Neural progenitor cell (in vitro differentiated cells): ENCODE results near the gene C14orf132. TPM values are rescaled to one million over a fixed set of nuclear protein-coding genes. Genes with fewer than 3 reads are reported as not detected.

Experiments
- DNase-seq: peaks from one replicate; pipeline ENCODE4 v3.0.0-alpha.2; 2016; ENCODE audit warnings: low spot score
- H2AFZ ChIP-seq: fragments of 200-600 bp; sonication (generic); replicated peaks from 2 replicates; pipeline ENCODE4 v1.6.1; 2016; ENCODE audit warnings: antibody characterized with exemption
- H3F3A ChIP-seq: fragments of 200-600 bp; sonication (generic); 2 replicates; pipeline ENCODE4 v1.6.1; 2016; ENCODE audit warnings: antibody characterized with exemption, low read depth
- H3K27ac ChIP-seq: fragments of 200-600 bp; sonication (generic); 2 replicates; pipeline ENCODE4 v1.5.1; 2016; ENCODE audit warnings: mild to moderate bottlenecking
- H3K27me3 ChIP-seq: fragments of 200-600 bp; sonication (generic); 2 replicates; pipeline ENCODE4 v1.6.1; 2016; ENCODE audit warnings: mild to moderate bottlenecking, moderate library complexity
- H3K36me3 ChIP-seq: fragments of 200-600 bp; sonication (generic); 2 replicates; pipeline ENCODE4 v1.5.1; 2016
- H3K4me1 ChIP-seq: fragments of 200-600 bp; sonication (generic); 2 replicates; pipeline ENCODE4 v1.6.1; 2016; ENCODE audit warnings: mixed run types
- H3K4me2 ChIP-seq: fragments of 200-600 bp; sonication (generic); 2 replicates; pipeline ENCODE4 v1.6.1; 2016
- H3K4me3 ChIP-seq: fragments of 200-600 bp; sonication (generic); 2 replicates; pipeline ENCODE4 v1.5.1; 2016
- H3K79me2 ChIP-seq: fragments of 200-600 bp; sonication (generic); 2 replicates; pipeline ENCODE4 v1.6.1; 2016; ENCODE audit warnings: low read depth
- H3K9ac ChIP-seq: fragments of 200-600 bp; sonication (generic); 2 replicates; pipeline ENCODE4 v1.6.1; 2016
- H3K9me3 ChIP-seq: fragments of 200-600 bp; sonication (generic); 2 replicates; pipeline ENCODE4 v1.5.1; 2016; ENCODE audit warnings: low read depth
- H4K20me1 ChIP-seq: fragments of 200-600 bp; sonication (generic); 2 replicates; pipeline ENCODE4 v1.6.1; 2016; ENCODE audit warnings: low read depth
- H3K27ac Mint-ChIP-seq: 3 replicates; pipeline ENCODE4 v1.8.0; 2021; ENCODE audit warnings: mixed read lengths
- H3K27me3 Mint-ChIP-seq: 2 replicates; pipeline ENCODE4 v1.8.0; 2022; ENCODE audit warnings: low read depth, mild to moderate bottlenecking, inconsistent platforms, moderate library complexity, mixed read lengths; ENCODE audit not compliant: insufficient read depth
- H3K36me3 Mint-ChIP-seq: 3 replicates; pipeline ENCODE4 v1.8.0; 2021; ENCODE audit warnings: mixed read lengths
- H3K4me1 Mint-ChIP-seq: 3 replicates; pipeline ENCODE4 v1.8.0; 2021; ENCODE audit warnings: mixed read lengths
- H3K4me3 Mint-ChIP-seq: 3 replicates; pipeline ENCODE4 v1.8.0; 2021; ENCODE audit warnings: mild to moderate bottlenecking, moderate library complexity, mixed read lengths
- H3K9me3 Mint-ChIP-seq: 3 replicates; pipeline ENCODE4 v1.8.0; 2020; ENCODE audit warnings: mixed read lengths
- CTCF ChIP-seq: fragments of 200-600 bp; sonication (generic); IDR thresholded peaks from 2 replicates; pipeline ENCODE4 v1.5.1; 2017; ENCODE audit warnings: antibody characterized with exemption, mild to moderate bottlenecking
- EZH2 ChIP-seq: fragments of 200-600 bp; sonication (generic); IDR thresholded peaks from 2 replicates; pipeline ENCODE4 v1.6.1; 2017; ENCODE audit warnings: antibody characterized with exemption, mild to moderate bottlenecking, moderate library complexity
- EZH2phosphoT487 ChIP-seq: fragments of 200-600 bp; sonication (generic); IDR thresholded peaks from 2 replicates; pipeline ENCODE4 v1.6.1; 2017; ENCODE audit warnings: antibody characterized with exemption
- total RNA-seq: library from RNA; depleted of rRNA; stranded (reverse); fragments of >200 nt; gene quantifications from 2 replicates; pipeline ENCODE4 v1.2.3, GENCODE V29; 2015; ENCODE audit warnings: low replicate concordance

C14orf132 gene
- total RNA-seq, 1 donor from 2014 or later, result 8.1 TPM

- TF ChIP-seq EZH2 (no peak), EZH2phosphoT487 (no peak), CTCF (no peak)
Observed at GRCh38 chr14:96096639-96097610, 57.8 kb downstream of the C14orf132 start.

GRCh38 chr14:96097752-96098151 lies 58.6 kb downstream of the C14orf132 start:
- no peak for TF ChIP-seq EZH2phosphoT487
- no peak for TF ChIP-seq EZH2
- no peak for TF ChIP-seq CTCF
- H4K20me1 ChIP-seq, result no peaks in the 10 kb centered on the region
- Mint-ChIP-seq H3K27me3 (peaks cover 6% of the 10 kb centered on the region), H3K9me3 (no peaks in the 10 kb centered on the region), H3K4me1 (peaks cover 44% of the 10 kb centered on the region), H3K36me3 (peaks cover 2% of the 10 kb centered on the region), H3K27ac (no peak overlapping the region), H3K4me3 (no peak overlapping the region)
- peaks cover 8% of the 10 kb centered on the region for H3K4me1 ChIP-seq
- no peak overlapping the region for H3K27ac ChIP-seq
- no peaks in the 10 kb centered on the region for H3F3A ChIP-seq
- H3K9me3 ChIP-seq, result no peaks in the 10 kb centered on the region
- no peak overlapping the region for H2AFZ ChIP-seq
- no peaks in the 10 kb centered on the region for H3K36me3 ChIP-seq
- no peak for DNase-seq
- H3K79me2 ChIP-seq, result no peaks in the 10 kb centered on the region
- no peak overlapping the region for H3K9ac ChIP-seq
- no peak overlapping the region for H3K4me2 ChIP-seq
- no peaks in the 10 kb centered on the region for H3K27me3 ChIP-seq
- H3K4me3 ChIP-seq, result no peak overlapping the region

More at GRCh38 chr14:96096639-96097610, 57.8 kb downstream of the C14orf132 start:
- Mint-ChIP-seq H3K4me3 (no peak overlapping the region), H3K36me3 (peaks cover 3% of the 10 kb centered on the region), H3K9me3 (no peaks in the 10 kb centered on the region), H3K27ac (peak overlapping the region; percentile 1), H3K27me3 (peaks cover 6% of the 10 kb centered on the region), H3K4me1 (peaks cover 44% of the 10 kb centered on the region)
- DNase-seq, result no peak
- Histone ChIP-seq H2AFZ (no peak overlapping the region), H3K4me1 (peaks cover 8% of the 10 kb centered on the region), H3F3A (no peaks in the 10 kb centered on the region), H3K9me3 (no peaks in the 10 kb centered on the region), H3K27ac (no peak overlapping the region), H4K20me1 (no peaks in the 10 kb centered on the region), H3K27me3 (no peaks in the 10 kb centered on the region), H3K36me3 (no peaks in the 10 kb centered on the region), H3K79me2 (no peaks in the 10 kb centered on the region), H3K9ac (no peak overlapping the region), H3K4me3 (no peak overlapping the region), H3K4me2 (no peak overlapping the region)

GRCh38 chr14:96098309-96098998 lies 59.3 kb downstream of the C14orf132 start:
- no peak overlapping the region for H3K9ac ChIP-seq
- peaks cover 8% of the 10 kb centered on the region for H3K4me1 ChIP-seq
- DNase-seq, result peak; percentile 85
- Mint-ChIP-seq H3K27me3 (peaks cover 6% of the 10 kb centered on the region), H3K9me3 (no peaks in the 10 kb centered on the region), H3K4me3 (no peak overlapping the region), H3K4me1 (peaks cover 44% of the 10 kb centered on the region), H3K36me3 (peaks cover 2% of the 10 kb centered on the region), H3K27ac (no peak overlapping the region)
- H3K4me2 ChIP-seq, result no peak overlapping the region
- H4K20me1 ChIP-seq, result no peaks in the 10 kb centered on the region
- no peak overlapping the region for H2AFZ ChIP-seq
- no peaks in the 10 kb centered on the region for H3K36me3 ChIP-seq
- H3K4me3 ChIP-seq, result no peak overlapping the region
- no peaks in the 10 kb centered on the region for H3K79me2 ChIP-seq
- H3F3A ChIP-seq, result no peaks in the 10 kb centered on the region
- TF ChIP-seq CTCF (peak; percentile 75), EZH2 (no peak)
- H3K27me3 ChIP-seq, result no peaks in the 10 kb centered on the region
- H3K27ac ChIP-seq, result no peak overlapping the region
- H3K9me3 ChIP-seq, result no peaks in the 10 kb centered on the region
